Measurements from ENCODE around the gene KLHL14. TPM values are rescaled to one million over a fixed set of nuclear protein-coding genes. Genes with fewer than 3 reads are reported as not detected.

Gene KLHL14
- total and polyA plus RNA-seq, 5 donors from 2014 or later: 0.20 TPM; not detected in 4

- no peak overlapping the region for H3K4me3 Mint-ChIP-seq
- no peak for ATAC-seq (ENCODE audit: low read depth in 2 of 2)
- peaks cover 0 to 12% (median 5%) of the 10 kb centered on the region in 4 donors for H3K4me1 Mint-ChIP-seq
- no peaks in the 10 kb centered on the region for H3K36me3 ChIP-seq (ENCODE audit: control insufficient read depth, insufficient read depth, low read length)
- H3K36me3 Mint-ChIP-seq: no peaks in the 10 kb centered on the region
- no peak for DNase-seq
- H3K9me3 Mint-ChIP-seq: peaks cover 0 to 6% (median 4%) of the 10 kb centered on the region in 7 donors
- H3K27me3 Mint-ChIP-seq: peaks cover 5% of the 10 kb centered on the region
- H3K4me1 ChIP-seq (ENCODE audit: control insufficient read depth, insufficient read depth, low read length, poor library complexity, severe bottlenecking): no peaks in the 10 kb centered on the region
- H3K4me3 ChIP-seq (ENCODE audit: low read depth, low read length): no peak overlapping the region
- no peaks in the 10 kb centered on the region for H3K9me3 ChIP-seq (ENCODE audit: control insufficient read depth in 2 of 2, low read length in 2 of 2)
- H3K27ac ChIP-seq (ENCODE audit: insufficient read depth, low read length, poor library complexity, severe bottlenecking): no peak overlapping the region
- no peak overlapping the region for H3K27ac Mint-ChIP-seq
- H3K27me3 ChIP-seq (ENCODE audit: control insufficient read depth, insufficient read depth, low read length): no peaks in the 10 kb centered on the region
Observed at GRCh38 chr18:32734442-32734841, 38.4 kb downstream of the KLHL14 start.

DNA sequence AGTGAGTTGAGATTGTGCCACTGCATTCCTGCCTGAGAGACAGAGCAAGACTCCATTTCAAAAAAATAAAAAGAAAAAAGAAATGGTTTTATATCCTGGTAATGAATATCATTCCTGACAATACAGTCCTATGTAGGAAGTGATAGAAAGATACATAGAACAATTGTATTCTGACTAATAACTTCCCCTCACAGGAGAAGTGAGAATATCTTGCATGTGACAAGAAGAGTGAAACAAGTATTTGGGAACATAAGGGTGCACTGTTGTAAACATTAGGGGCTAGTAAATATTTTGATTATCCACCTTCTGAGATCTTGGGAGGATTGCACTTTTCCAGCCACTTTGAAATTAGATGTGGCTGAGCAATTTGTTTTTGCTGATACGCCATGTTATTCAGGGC is 40.7 kb downstream of the KLHL14 start:
- Mint-ChIP-seq H3K9me3 (peaks cover 0 to 6% (median 4%) of the 10 kb centered on the region in 7 donors), H3K27me3 (peaks cover 5% of the 10 kb centered on the region), H3K36me3 (no peaks in the 10 kb centered on the region), H3K4me1 (peaks cover 0 to 12% (median 5%) of the 10 kb centered on the region in 4 donors), H3K27ac (no peak overlapping the region), H3K4me3 (no peak overlapping the region)
- no peak overlapping the region for H3K27ac ChIP-seq (ENCODE audit: insufficient read depth, low read length, poor library complexity, severe bottlenecking)
- H3K9me3 ChIP-seq (ENCODE audit: control insufficient read depth in 2 of 2, low read length in 2 of 2): no peaks in the 10 kb centered on the region
- no peak overlapping the region for H3K4me3 ChIP-seq (ENCODE audit: low read depth, low read length)
- no peaks in the 10 kb centered on the region for H3K27me3 ChIP-seq (ENCODE audit: control insufficient read depth, insufficient read depth, low read length)
- H3K4me1 ChIP-seq (ENCODE audit: control insufficient read depth, insufficient read depth, low read length, poor library complexity, severe bottlenecking): no peaks in the 10 kb centered on the region
- H3K36me3 ChIP-seq (ENCODE audit: control insufficient read depth, insufficient read depth, low read length): no peaks in the 10 kb centered on the region
- DNase-seq (no peak), ATAC-seq (ENCODE audit: low read depth in 2 of 2) (no peak)

- no peaks in the 10 kb centered on the region for H3K27me3 ChIP-seq (ENCODE audit: control insufficient read depth, insufficient read depth, low read length)
- peak overlapping the region; percentile 72 for H3K4me3 ChIP-seq (ENCODE audit: low read depth, low read length)
- DNase-seq: peak in 2 of 3 donors; percentile 8 to 32
- H3K36me3 Mint-ChIP-seq: no peaks in the 10 kb centered on the region
- peaks cover 0 to 12% (median 5%) of the 10 kb centered on the region in 4 donors for H3K4me1 Mint-ChIP-seq
- H3K9me3 ChIP-seq (ENCODE audit: control insufficient read depth in 2 of 2, low read length in 2 of 2): no peaks in the 10 kb centered on the region
- H3K27ac ChIP-seq (ENCODE audit: insufficient read depth, low read length, poor library complexity, severe bottlenecking): no peak overlapping the region
- H3K9me3 Mint-ChIP-seq: peaks cover 0 to 6% (median 4%) of the 10 kb centered on the region in 7 donors
- no peaks in the 10 kb centered on the region for H3K36me3 ChIP-seq (ENCODE audit: control insufficient read depth, insufficient read depth, low read length)
- H3K27ac Mint-ChIP-seq: peak overlapping the region in 2 of 3 donors; percentile 60 to 71
- peaks cover 5% of the 10 kb centered on the region for H3K27me3 Mint-ChIP-seq
- H3K4me3 Mint-ChIP-seq: peak overlapping the region; percentile 39 to 85 (median 78)
- H3K4me1 ChIP-seq (ENCODE audit: control insufficient read depth, insufficient read depth, low read length, poor library complexity, severe bottlenecking): no peaks in the 10 kb centered on the region
- ATAC-seq (ENCODE audit: low read depth in 2 of 2): peak in 1 of 2 donors; percentile 34
Observed at GRCh38 chr18:32730620-32731091, 42.2 kb downstream of the KLHL14 start.

GRCh38 chr18:32730068-32730467 is 42.8 kb downstream of the KLHL14 start:
- Histone ChIP-seq H3K4me3 (ENCODE audit: low read depth, low read length) (peak overlapping the region; percentile 72), H3K36me3 (ENCODE audit: control insufficient read depth, insufficient read depth, low read length) (no peaks in the 10 kb centered on the region), H3K9me3 (ENCODE audit: control insufficient read depth in 2 of 2, low read length in 2 of 2) (no peaks in the 10 kb centered on the region), H3K4me1 (ENCODE audit: control insufficient read depth, insufficient read depth, low read length, poor library complexity, severe bottlenecking) (no peaks in the 10 kb centered on the region), H3K27me3 (ENCODE audit: control insufficient read depth, insufficient read depth, low read length) (no peaks in the 10 kb centered on the region), H3K27ac (ENCODE audit: insufficient read depth, low read length, poor library complexity, severe bottlenecking) (no peak overlapping the region)
- DNase-seq (no peak), ATAC-seq (ENCODE audit: low read depth in 2 of 2) (no peak)
- Mint-ChIP-seq H3K27ac (peak overlapping the region in 2 of 3 donors; percentile 60 to 71), H3K4me1 (peaks cover 0 to 12% (median 5%) of the 10 kb centered on the region in 4 donors), H3K27me3 (peaks cover 5% of the 10 kb centered on the region), H3K4me3 (peak overlapping the region; percentile 39 to 85 (median 78)), H3K9me3 (peaks cover 0 to 5% (median 3%) of the 10 kb centered on the region in 7 donors), H3K36me3 (no peaks in the 10 kb centered on the region)

DNA sequence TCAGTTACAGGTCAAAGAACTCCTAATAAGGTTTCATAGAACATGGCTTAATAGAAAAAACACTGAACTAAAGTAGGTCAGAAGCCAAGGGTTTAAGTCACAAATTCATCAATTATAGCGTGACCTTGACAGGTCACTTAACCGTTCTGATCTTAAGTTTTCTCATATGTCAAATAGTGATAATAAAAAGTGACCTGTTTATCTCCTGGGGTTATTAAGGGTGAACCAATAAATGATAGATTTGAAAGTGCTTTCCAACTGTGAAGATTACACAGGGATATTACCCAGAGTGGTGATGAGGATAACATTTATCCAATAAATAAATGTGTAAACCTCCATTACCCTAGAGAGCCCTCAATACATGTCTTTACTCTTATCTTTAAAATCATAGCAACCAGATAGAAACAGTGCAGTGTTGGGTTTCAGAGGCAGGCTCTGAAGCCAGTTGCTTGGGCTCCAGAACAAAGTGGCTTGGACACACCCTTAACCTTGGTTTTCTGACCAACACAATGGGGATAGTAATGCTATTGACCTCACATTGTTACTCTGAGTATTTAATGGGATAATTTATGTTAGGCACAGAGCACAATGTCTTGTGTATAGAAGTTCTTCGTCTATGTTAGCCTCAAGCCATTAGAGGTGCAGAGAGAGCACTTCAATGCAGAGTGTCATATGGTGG is 48.6 kb downstream of the KLHL14 start:
- peaks cover 0 to 4% (median 0%) of the 10 kb centered on the region in 7 donors for H3K9me3 Mint-ChIP-seq
- DNase-seq: no peak
- H3K36me3 ChIP-seq (ENCODE audit: control insufficient read depth, insufficient read depth, low read length): no peaks in the 10 kb centered on the region
- no peaks in the 10 kb centered on the region for H3K36me3 Mint-ChIP-seq
- ATAC-seq (ENCODE audit: low read depth in 2 of 2): no peak
- H3K27me3 ChIP-seq (ENCODE audit: control insufficient read depth, insufficient read depth, low read length): no peaks in the 10 kb centered on the region
- no peak overlapping the region for H3K27ac ChIP-seq (ENCODE audit: insufficient read depth, low read length, poor library complexity, severe bottlenecking)
- no peaks in the 10 kb centered on the region for H3K4me1 Mint-ChIP-seq
- no peak overlapping the region for H3K4me3 Mint-ChIP-seq
- no peak overlapping the region for H3K4me3 ChIP-seq (ENCODE audit: low read depth, low read length)
- no peaks in the 10 kb centered on the region for H3K9me3 ChIP-seq (ENCODE audit: control insufficient read depth in 2 of 2, low read length in 2 of 2)
- no peaks in the 10 kb centered on the region for H3K27me3 Mint-ChIP-seq
- no peaks in the 10 kb centered on the region for H3K4me1 ChIP-seq (ENCODE audit: control insufficient read depth, insufficient read depth, low read length, poor library complexity, severe bottlenecking)
- no peak overlapping the region for H3K27ac Mint-ChIP-seq

DNA sequence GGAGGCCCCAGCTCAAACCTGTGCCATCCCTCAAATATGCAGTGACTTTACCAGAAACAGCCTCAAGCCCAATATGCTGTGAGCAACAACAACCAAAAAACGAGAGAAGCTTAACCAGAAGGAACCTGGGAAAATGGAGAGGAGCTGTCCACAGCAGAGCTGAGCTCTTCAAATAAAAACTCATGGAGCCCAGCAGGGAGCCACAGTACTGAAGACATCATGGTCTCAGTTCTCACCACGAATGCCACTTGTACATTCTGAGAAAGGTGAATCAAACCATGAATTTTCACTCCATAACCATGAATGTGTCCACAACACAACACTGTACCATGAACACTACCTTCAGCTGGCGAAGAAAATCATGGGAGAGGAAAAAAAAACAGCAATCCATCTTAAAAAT is 50.5 kb downstream of the KLHL14 start:
- Histone ChIP-seq H3K27me3 (ENCODE audit: control insufficient read depth, insufficient read depth, low read length) (no peaks in the 10 kb centered on the region), H3K27ac (ENCODE audit: insufficient read depth, low read length, poor library complexity, severe bottlenecking) (no peak overlapping the region), H3K36me3 (ENCODE audit: control insufficient read depth, insufficient read depth, low read length) (no peaks in the 10 kb centered on the region), H3K4me1 (ENCODE audit: control insufficient read depth, insufficient read depth, low read length, poor library complexity, severe bottlenecking) (no peaks in the 10 kb centered on the region), H3K4me3 (ENCODE audit: low read depth, low read length) (no peak overlapping the region), H3K9me3 (ENCODE audit: control insufficient read depth in 2 of 2, low read length in 2 of 2) (no peaks in the 10 kb centered on the region)
- DNase-seq: no peak
- Mint-ChIP-seq H3K27ac (no peak overlapping the region), H3K4me3 (no peak overlapping the region), H3K9me3 (peaks cover 0 to 4% (median 0%) of the 10 kb centered on the region in 7 donors), H3K4me1 (no peaks in the 10 kb centered on the region), H3K27me3 (no peaks in the 10 kb centered on the region), H3K36me3 (no peaks in the 10 kb centered on the region)
- ATAC-seq (ENCODE audit: low read depth in 2 of 2): no peak

GRCh38 chr18:32717126-32717525 is 55.7 kb downstream of the KLHL14 start:
- Histone ChIP-seq H3K27me3 (ENCODE audit: control insufficient read depth, insufficient read depth, low read length) (no peaks in the 10 kb centered on the region), H3K36me3 (ENCODE audit: control insufficient read depth, insufficient read depth, low read length) (no peaks in the 10 kb centered on the region), H3K4me1 (ENCODE audit: control insufficient read depth, insufficient read depth, low read length, poor library complexity, severe bottlenecking) (no peaks in the 10 kb centered on the region), H3K27ac (ENCODE audit: insufficient read depth, low read length, poor library complexity, severe bottlenecking) (no peak overlapping the region), H3K4me3 (ENCODE audit: low read depth, low read length) (no peak overlapping the region), H3K9me3 (ENCODE audit: control insufficient read depth in 2 of 2, low read length in 2 of 2) (no peaks in the 10 kb centered on the region)
- no peak for DNase-seq
- Mint-ChIP-seq H3K4me3 (no peak overlapping the region), H3K27ac (no peak overlapping the region), H3K27me3 (no peaks in the 10 kb centered on the region), H3K36me3 (no peaks in the 10 kb centered on the region), H3K4me1 (no peaks in the 10 kb centered on the region), H3K9me3 (peaks cover 0 to 1% (median 0%) of the 10 kb centered on the region in 7 donors)
- no peak for ATAC-seq (ENCODE audit: low read depth in 2 of 2)

Data from CD4-positive, CD25-positive, alpha-beta regulatory T cell (primary cell).